GM12878 (cell line): Measurements from ENCODE around the gene DCDC2C. TPM values are rescaled to one million over a fixed set of nuclear protein-coding genes. Genes with fewer than 3 reads are reported as not detected.

ENCODE experiments used
- ATAC-seq: fragments of 200-7000 bp; cut with Tn5 transposase; 3 replicates; pipeline ENCODE4 v1.9.1; 2020; ENCODE audit warnings: mild to moderate bottlenecking, moderate library complexity
- BruUV-seq: library from RNA; stranded (reverse); fragments of 400-500 nt; replicated peaks from 2 replicates; lab custom pipeline; 2021; lab: Mats Ljungman, UMichigan
- CTCF ChIA-PET: fragments of 300-600 bp; sonication (Branson Sonifier 250); formaldehyde crosslinking; extraction: SDS; loops from one replicate; lab custom pipeline; 2021; ENCODE audit warnings: inconsistent platforms; lab: Yijun Ruan, JAX
- POLR2A ChIA-PET: fragments of 350-600 bp; formaldehyde crosslinking; extraction: SDS; loops from one replicate; lab custom pipeline; 2021; ENCODE audit warnings: inconsistent platforms; lab: Charles Lee
- RAD21 ChIA-PET: fragments of 300-600 bp; sonication (Branson Sonifier 250); formaldehyde crosslinking; loops from one replicate; lab custom pipeline; 2023; ENCODE audit warnings: antibody characterized with exemption; ENCODE audit not compliant: unreplicated experiment; lab: Charles Lee
- SMC1A ChIA-PET: fragments of 300-600 bp; sonication (Branson Sonifier 250); formaldehyde crosslinking; loops from one replicate; lab custom pipeline; 2023; ENCODE audit not compliant: unreplicated experiment, uncharacterized antibody; lab: Charles Lee
- DNase-seq: peaks from one replicate; pipeline ENCODE4 v3.0.0-alpha.2; 2011; ENCODE audit warnings: low read depth, low spot score
- FAIRE-seq: peaks from 3 replicates; lab custom pipeline; 2011; peaks lifted over from hg19 to GRCh38; lab: Jason Lieb, UNC
- H2AFZ ChIP-seq: 2 replicates; pipeline ENCODE4 v1.6.0; 2011; ENCODE audit warnings: low read depth, low read length, control low read depth; ENCODE audit not compliant: control insufficient read depth
- H3K27ac ChIP-seq: 2 replicates; pipeline ENCODE4 v1.5.1; 2011; ENCODE audit warnings: control low read depth; ENCODE audit not compliant: control insufficient read depth, insufficient read depth
- H3K27me3 ChIP-seq, 2 experiments: replicated peaks in 1 of 2; 2 replicates each; pipeline versions ENCODE4 v1.6.0 to v1.6.1; 2011; ENCODE audit warnings: low read length in 1 of 2; ENCODE audit not compliant: control insufficient read depth in 2 of 2, insufficient read depth in 2 of 2
- H3K36me3 ChIP-seq, 2 experiments: 2 replicates each; pipeline ENCODE4 v1.5.1; 2011; ENCODE audit warnings: low read length in 1 of 2; ENCODE audit not compliant: control insufficient read depth in 2 of 2, insufficient read depth in 2 of 2
- H3K4me1 ChIP-seq: 2 replicates; pipeline ENCODE4 v1.6.1; 2011; ENCODE audit warnings: mild to moderate bottlenecking, low read length, moderate library complexity, mixed read lengths; ENCODE audit not compliant: control insufficient read depth, insufficient read depth
- H3K4me2 ChIP-seq: 2 replicates; pipeline ENCODE4 v1.6.0; 2011; ENCODE audit warnings: control low read depth; ENCODE audit not compliant: control insufficient read depth, insufficient read depth
- H3K4me3 ChIP-seq: fragments of 200-600 bp; sonication (generic); 2 replicates; pipeline ENCODE4 v1.5.1; 2016
- H3K79me2 ChIP-seq: 2 replicates; pipeline ENCODE4 v1.6.0; 2011; ENCODE audit warnings: low read length; ENCODE audit not compliant: control insufficient read depth, insufficient read depth
- H3K9ac ChIP-seq: 2 replicates; pipeline ENCODE4 v1.8.0; 2011; ENCODE audit warnings: low read length, control low read depth, mixed read lengths; ENCODE audit not compliant: control insufficient read depth, insufficient read depth
- H3K9me3 ChIP-seq: replicated peaks from 3 replicates; pipeline ENCODE4 v1.5.1; 2011; ENCODE audit warnings: mild to moderate bottlenecking, low read length; ENCODE audit not compliant: control insufficient read depth, insufficient read depth
- H4K20me1 ChIP-seq: 2 replicates; pipeline ENCODE4 v1.6.0; 2011; ENCODE audit not compliant: control insufficient read depth, insufficient read depth
- CTCF ChIP-seq, 3 experiments: IDR thresholded peaks in 2 of 3; conservative IDR thresholded peaks in 1 of 3; 2 replicates each; pipeline ENCODE4 v1.5.1; 2011; ENCODE audit warnings: low read depth in 3 of 3, low read length in 3 of 3, mild to moderate bottlenecking in 3 of 3, control low read depth in 2 of 3, moderate library complexity in 2 of 3, inconsistent platforms in 1 of 3, mixed read lengths in 1 of 3; ENCODE audit not compliant: control insufficient read depth in 2 of 3, insufficient read depth in 1 of 3; ENCODE audit errors: extremely low read depth in 1 of 3
- ETV6 ChIP-seq, 2 experiments: fragments of 450-650 bp in 1 of 2; IDR thresholded peaks in 1 of 2; conservative IDR thresholded peaks in 1 of 2; 2 replicates each; pipeline ENCODE4 v1.6.1; 2014; ENCODE audit warnings: antibody characterized with exemption in 1 of 2, borderline replicate concordance in 1 of 2, low read depth in 1 of 2, mild to moderate bottlenecking in 1 of 2, moderate library complexity in 1 of 2
- NR2C2 ChIP-seq: IDR thresholded peaks from 2 replicates; pipeline ENCODE4 v1.6.1; 2011; ENCODE audit warnings: borderline replicate concordance, low read depth; ENCODE audit not compliant: control insufficient read depth, insufficient read length
- RAD21 ChIP-seq: IDR thresholded peaks from 2 replicates; pipeline ENCODE4 v1.6.1; 2011; ENCODE audit warnings: mild to moderate bottlenecking, low read depth, low read length, moderate library complexity; ENCODE audit not compliant: insufficient read depth
- RELA ChIP-seq: fragments of 450-650 bp; IDR thresholded peaks from 2 replicates; pipeline ENCODE4 v1.8.0; 2014; ENCODE audit warnings: borderline replicate concordance; ENCODE audit not compliant: partially characterized antibody
- SMC3 ChIP-seq: IDR thresholded peaks from 2 replicates; pipeline ENCODE4 v1.6.1; 2011; ENCODE audit warnings: low read length, improper control_type of control experiment, borderline replicate concordance
- ZNF207 ChIP-seq: fragments of 450-650 bp; IDR thresholded peaks from 2 replicates; pipeline ENCODE4 v1.6.1; 2014; ENCODE audit warnings: antibody characterized with exemption, mild to moderate bottlenecking, borderline replicate concordance
- in situ Hi-C: fragments of 300-500 bp; cut with MboI; formaldehyde crosslinking; loops from 9 replicates; pipeline ENCODE4 v1.14.3; 2018; ENCODE audit warnings: mixed read lengths
- intact Hi-C: fragments of 100-400 bp; cut with micrococcal nuclease; formaldehyde crosslinking; loops from one replicate; pipeline ENCODE4 v1.14.2; 2022; ENCODE audit not compliant: unreplicated experiment
- polyA plus RNA-seq, 11 experiments: library from polyadenylated mRNA; depleted of rRNA in 4 of 11; unstranded in 6 of 11; stranded (reverse) in 5 of 11; fragments of >200 nt; fragmentation: Nextera tagmentation in 4 of 11; fragmentation: Illumina TruSeq in 1 of 11; extraction: Ambion mirVana in 4 of 11; extraction: Trizol in 1 of 11; gene quantifications; 1 replicate in 1 of 11; 2 replicates in 10 of 11; pipeline versions ENCODE4 v1.2.1 to v1.2.3, GENCODE V29; 2011 to 2016; ENCODE audit warnings: inconsistent platforms in 2 of 11, missing spikeins in 2 of 11, low read depth in 1 of 11
- total RNA-seq, 4 experiments: library from RNA; depleted of rRNA in 3 of 4; stranded (reverse); fragments of >200 nt in 3 of 4; fragmentation: Illumina TruSeq in 1 of 4; extraction: Trizol in 1 of 4; gene quantifications; 2 replicates each; pipeline versions ENCODE4 v1.2.1 to v1.2.3, GENCODE V29; 2013 to 2021

DCDC2C gene
- total and polyA plus RNA-seq, 10 of the 15 experiments (the other 5 are each of a cell fraction or from before 2014, with no cell fraction given) = not detected

DNA sequence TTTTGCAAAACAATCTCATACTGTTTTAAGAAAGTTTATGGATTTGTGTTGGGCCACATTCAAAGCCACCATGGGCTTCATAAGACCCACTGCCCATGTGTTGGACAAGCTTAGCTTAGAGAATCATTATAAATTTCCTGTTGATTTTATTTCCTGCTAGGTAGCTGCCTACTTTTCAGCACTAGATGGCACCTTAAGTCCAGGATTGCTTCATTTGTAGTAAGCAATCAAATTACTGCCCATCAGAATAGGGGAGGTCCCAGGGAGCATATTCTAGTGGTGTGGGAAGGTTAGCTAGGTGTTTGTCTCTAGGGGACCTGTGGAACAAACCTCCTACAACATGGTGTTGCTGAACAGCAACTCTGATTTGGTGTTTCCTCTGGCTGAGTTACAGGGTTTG, 11.0 kb upstream of the DCDC2C start:
- Histone ChIP-seq H3K9me3 (no peaks in the 10 kb centered on the region), H2AFZ (no peak overlapping the region), H3K36me3 (no peaks in the 10 kb centered on the region), H4K20me1 (no peaks in the 10 kb centered on the region), H3K27me3 (peaks cover 0 to 2% of the 10 kb centered on the region in 2 experiments; a peak in 1 of 4 replicates), H3K79me2 (no peaks in the 10 kb centered on the region), H3K4me3 (no peak overlapping the region), H3K4me2 (no peak overlapping the region), H3K9ac (no peak overlapping the region), H3K27ac (no peak overlapping the region), H3K4me1 (no peaks in the 10 kb centered on the region)
- no TSS peak for BruUV-seq
- intact Hi-C loops = no loop called here
- DNase-seq = no peak
- POLR2A ChIA-PET = no interaction called here
- RAD21 ChIA-PET = no interaction called here
- peak; percentile 44 for FAIRE-seq
- CTCF ChIA-PET = interaction anchor here (0.7 to 2.3 kb wide), 9 partner anchors 9 to 135 kb away, joined by 3 to 12 read pairs (median 4); no protein-coding TSS in a partner anchor
- SMC1A ChIA-PET = interaction anchor here (0.9 to 1.3 kb wide), 2 partner anchors 9 to 88 kb away, joined by 3 to 4 read pairs; no protein-coding TSS in a partner anchor
- in situ Hi-C loops = no loop called here
- TF ChIP-seq CTCF (IDR thresholded peaks at IDR 0.05 in 2 of 3, conservative IDR thresholded peaks at IDR 0.05 in 1 of 3; ENCODE audit: control insufficient read depth in 2 of 3, extremely low read depth in 1 of 3, insufficient read depth in 1 of 3, low read depth in 3 of 3, low read length in 3 of 3) (peak; percentile 37 to 44 (median 38); a peak in 5 of 6 replicates), ZNF207 (no peak), RAD21 (peak; percentile 48), ETV6 (conservative IDR thresholded peaks at IDR 0.05 in 1 of 2, IDR thresholded peaks at IDR 0.05 in 1 of 2; ENCODE audit: borderline replicate concordance in 1 of 2, low read depth in 1 of 2) (no peak), RELA (no peak), SMC3 (peak; percentile 31; the same call in 1 of the 2 replicates), NR2C2 (no peak)
- peak; percentile 58 for ATAC-seq
